ENCODE results near the gene TBPL1. TPM values are rescaled to one million over a fixed set of nuclear protein-coding genes. Genes with fewer than 3 reads are reported as not detected.
A peak's percentile ranks its signal among the peaks of the same experiment; 100 is the strongest.

TBPL1 gene
- total and polyA plus RNA-seq, 2 of the 13 experiments (the other 11 are each of a cell fraction or from before 2014, with no cell fraction given) = 25.3 to 39.3 TPM

GRCh38 chr6:133951881-133952814, 876 bp upstream of the TBPL1 start (continued):
- TF ChIP-seq, protein P1, sequence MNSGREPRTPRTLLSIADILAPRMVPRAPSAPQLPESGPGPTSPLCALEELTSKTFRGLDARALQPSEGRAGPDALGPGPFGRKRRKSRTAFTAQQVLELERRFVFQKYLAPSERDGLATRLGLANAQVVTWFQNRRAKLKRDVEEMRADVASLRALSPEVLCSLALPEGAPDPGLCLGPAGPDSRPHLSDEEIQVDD (CRISPR knock-in tag; IDR thresholded peaks at IDR 0.05; ENCODE audit: borderline replicate concordance) = no peak
- TF ChIP-seq MIER2 (CRISPR knock-in tag; IDR thresholded peaks at IDR 0.05) (no peak), RFXANK (CRISPR knock-in tag; IDR thresholded peaks at IDR 0.05) (no peak), PHF8 (CRISPR knock-in tag; IDR thresholded peaks at IDR 0.05) (peak; percentile 90), NFIC (IDR thresholded peaks at IDR 0.05; ENCODE audit: low read length) (no peak), ZNF605 (CRISPR knock-in tag; IDR thresholded peaks at IDR 0.05) (peak; percentile 72; the same call in 1 of the 2 replicates), ADNP (CRISPR knock-in tag; IDR thresholded peaks at IDR 0.05) (no peak), WIZ (CRISPR knock-in tag; IDR thresholded peaks at IDR 0.05) (no peak), NFAT5 (CRISPR knock-in tag; IDR thresholded peaks at IDR 0.05) (no peak; the same call in 1 of the 2 replicates)
- TF ChIP-seq, protein P2, sequence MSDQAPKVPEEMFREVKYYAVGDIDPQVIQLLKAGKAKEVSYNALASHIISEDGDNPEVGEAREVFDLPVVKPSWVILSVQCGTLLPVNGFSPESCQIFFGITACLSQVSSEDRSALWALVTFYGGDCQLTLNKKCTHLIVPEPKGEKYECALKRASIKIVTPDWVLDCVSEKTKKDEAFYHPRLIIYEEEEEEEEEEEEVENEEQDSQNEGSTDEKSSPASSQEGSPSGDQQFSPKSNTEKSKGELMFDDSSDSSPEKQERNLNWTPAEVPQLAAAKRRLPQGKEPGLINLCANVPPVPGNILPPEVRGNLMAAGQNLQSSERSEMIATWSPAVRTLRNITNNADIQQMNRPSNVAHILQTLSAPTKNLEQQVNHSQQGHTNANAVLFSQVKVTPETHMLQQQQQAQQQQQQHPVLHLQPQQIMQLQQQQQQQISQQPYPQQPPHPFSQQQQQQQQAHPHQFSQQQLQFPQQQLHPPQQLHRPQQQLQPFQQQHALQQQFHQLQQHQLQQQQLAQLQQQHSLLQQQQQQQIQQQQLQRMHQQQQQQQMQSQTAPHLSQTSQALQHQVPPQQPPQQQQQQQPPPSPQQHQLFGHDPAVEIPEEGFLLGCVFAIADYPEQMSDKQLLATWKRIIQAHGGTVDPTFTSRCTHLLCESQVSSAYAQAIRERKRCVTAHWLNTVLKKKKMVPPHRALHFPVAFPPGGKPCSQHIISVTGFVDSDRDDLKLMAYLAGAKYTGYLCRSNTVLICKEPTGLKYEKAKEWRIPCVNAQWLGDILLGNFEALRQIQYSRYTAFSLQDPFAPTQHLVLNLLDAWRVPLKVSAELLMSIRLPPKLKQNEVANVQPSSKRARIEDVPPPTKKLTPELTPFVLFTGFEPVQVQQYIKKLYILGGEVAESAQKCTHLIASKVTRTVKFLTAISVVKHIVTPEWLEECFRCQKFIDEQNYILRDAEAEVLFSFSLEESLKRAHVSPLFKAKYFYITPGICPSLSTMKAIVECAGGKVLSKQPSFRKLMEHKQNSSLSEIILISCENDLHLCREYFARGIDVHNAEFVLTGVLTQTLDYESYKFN (CRISPR knock-in tag; conservative IDR thresholded peaks at IDR 0.05) = 0 out of 2 replicates have a peak, but pooled peaks have one; percentile 31
- TF ChIP-seq, protein P3, sequence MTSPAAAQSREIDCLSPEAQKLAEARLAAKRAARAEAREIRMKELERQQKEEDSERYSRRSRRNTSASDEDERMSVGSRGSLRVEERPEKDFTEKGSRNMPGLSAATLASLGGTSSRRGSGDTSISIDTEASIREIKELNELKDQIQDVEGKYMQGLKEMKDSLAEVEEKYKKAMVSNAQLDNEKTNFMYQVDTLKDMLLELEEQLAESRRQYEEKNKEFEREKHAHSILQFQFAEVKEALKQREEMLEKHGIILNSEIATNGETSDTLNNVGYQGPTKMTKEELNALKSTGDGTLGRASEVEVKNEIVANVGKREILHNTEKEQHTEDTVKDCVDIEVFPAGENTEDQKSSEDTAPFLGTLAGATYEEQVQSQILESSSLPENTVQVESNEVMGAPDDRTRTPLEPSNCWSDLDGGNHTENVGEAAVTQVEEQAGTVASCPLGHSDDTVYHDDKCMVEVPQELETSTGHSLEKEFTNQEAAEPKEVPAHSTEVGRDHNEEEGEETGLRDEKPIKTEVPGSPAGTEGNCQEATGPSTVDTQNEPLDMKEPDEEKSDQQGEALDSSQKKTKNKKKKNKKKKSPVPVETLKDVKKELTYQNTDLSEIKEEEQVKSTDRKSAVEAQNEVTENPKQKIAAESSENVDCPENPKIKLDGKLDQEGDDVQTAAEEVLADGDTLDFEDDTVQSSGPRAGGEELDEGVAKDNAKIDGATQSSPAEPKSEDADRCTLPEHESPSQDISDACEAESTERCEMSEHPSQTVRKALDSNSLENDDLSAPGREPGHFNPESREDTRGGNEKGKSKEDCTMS (CRISPR knock-in tag; conservative IDR thresholded peaks at IDR 0.05) = no peak
- TF ChIP-seq, protein P4, sequence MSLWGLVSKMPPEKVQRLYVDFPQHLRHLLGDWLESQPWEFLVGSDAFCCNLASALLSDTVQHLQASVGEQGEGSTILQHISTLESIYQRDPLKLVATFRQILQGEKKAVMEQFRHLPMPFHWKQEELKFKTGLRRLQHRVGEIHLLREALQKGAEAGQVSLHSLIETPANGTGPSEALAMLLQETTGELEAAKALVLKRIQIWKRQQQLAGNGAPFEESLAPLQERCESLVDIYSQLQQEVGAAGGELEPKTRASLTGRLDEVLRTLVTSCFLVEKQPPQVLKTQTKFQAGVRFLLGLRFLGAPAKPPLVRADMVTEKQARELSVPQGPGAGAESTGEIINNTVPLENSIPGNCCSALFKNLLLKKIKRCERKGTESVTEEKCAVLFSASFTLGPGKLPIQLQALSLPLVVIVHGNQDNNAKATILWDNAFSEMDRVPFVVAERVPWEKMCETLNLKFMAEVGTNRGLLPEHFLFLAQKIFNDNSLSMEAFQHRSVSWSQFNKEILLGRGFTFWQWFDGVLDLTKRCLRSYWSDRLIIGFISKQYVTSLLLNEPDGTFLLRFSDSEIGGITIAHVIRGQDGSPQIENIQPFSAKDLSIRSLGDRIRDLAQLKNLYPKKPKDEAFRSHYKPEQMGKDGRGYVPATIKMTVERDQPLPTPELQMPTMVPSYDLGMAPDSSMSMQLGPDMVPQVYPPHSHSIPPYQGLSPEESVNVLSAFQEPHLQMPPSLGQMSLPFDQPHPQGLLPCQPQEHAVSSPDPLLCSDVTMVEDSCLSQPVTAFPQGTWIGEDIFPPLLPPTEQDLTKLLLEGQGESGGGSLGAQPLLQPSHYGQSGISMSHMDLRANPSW (CRISPR knock-in tag; IDR thresholded peaks at IDR 0.05; ENCODE audit: borderline replicate concordance) = no peak
